ENCODE data around the gene MCU. TPM values are rescaled to one million over a fixed set of nuclear protein-coding genes. Genes with fewer than 3 reads are reported as not detected.

The MCU gene
- total and polyA plus RNA-seq, 2 of the 8 experiments (the other 6 are each of a cell fraction or from before 2014, with no cell fraction given), result 51.6 to 62.2 TPM

DNA sequence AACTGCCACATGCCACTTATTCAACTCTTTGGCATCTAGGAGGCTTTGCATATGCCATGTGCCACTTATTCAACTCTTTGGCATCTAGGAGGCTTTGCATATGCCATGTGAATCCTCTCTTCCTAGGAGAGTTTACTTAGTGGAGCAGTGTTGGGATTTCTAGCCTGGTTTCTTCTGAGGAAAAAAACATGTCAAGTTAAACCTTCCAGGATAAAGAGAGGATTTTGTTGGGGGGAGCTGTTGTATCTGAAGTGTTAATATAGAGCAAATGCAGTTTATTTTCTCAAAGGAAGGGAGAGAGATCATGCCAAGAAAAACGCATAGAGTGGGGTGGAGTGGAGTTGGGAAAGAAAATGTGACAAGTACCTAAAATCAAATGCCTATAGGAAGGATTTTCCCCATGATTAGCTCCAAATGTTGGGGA is 91.5 kb downstream of the MCU start:
- Histone ChIP-seq H4K8ac (ENCODE audit: extremely low read depth, insufficient read depth, low read length) (no peak overlapping the region), H3K18ac (ENCODE audit: extremely low read depth, low read length) (no peak overlapping the region), H3K9me3 (ENCODE audit: insufficient read depth in 2 of 2, low read depth in 1 of 2, low read length in 1 of 2) (no peaks in the 10 kb centered on the region), H2BK20ac (ENCODE audit: low read length) (no peak overlapping the region), H2AK5ac (ENCODE audit: low read depth, low read length) (no peak overlapping the region), H2BK15ac (ENCODE audit: low read length) (no peak overlapping the region), H3K4me1 (replicated peaks in 1 of 4; ENCODE audit: control insufficient read depth in 3 of 4, insufficient read depth in 4 of 4, low read length in 3 of 4) (peaks cover 3 to 32% (median 18%) of the 10 kb centered on the region in 4 experiments; a peak in 6 of 7 replicates), H2AFZ (ENCODE audit: low read length) (no peak overlapping the region), H3K36me3 (ENCODE audit: control insufficient read depth in 2 of 4, insufficient read depth in 4 of 4, low read length in 3 of 4) (no peaks in the 10 kb centered on the region), H3K14ac (ENCODE audit: insufficient read length) (no peak overlapping the region), H2BK12ac (ENCODE audit: low read depth, low read length) (no peak overlapping the region), H3K79me2 (ENCODE audit: control insufficient read depth in 1 of 2, insufficient read depth in 2 of 2, low read length in 2 of 2) (peaks cover 0 to 67% of the 10 kb centered on the region in 2 experiments; a peak in 3 of 4 replicates), H3K27ac (ENCODE audit: low read depth, low read length) (no peak overlapping the region), H4K91ac (replicated peaks; ENCODE audit: insufficient read length, low read length) (no peak overlapping the region), H3K9ac (replicated peaks in 1 of 4; ENCODE audit: extremely low read depth in 1 of 4, low read depth in 3 of 4, low read length in 3 of 4) (no peak overlapping the region), H3K4me3 (ENCODE audit: extremely low read depth in 1 of 4, insufficient read depth in 2 of 4, low read depth in 3 of 4, low read length in 4 of 4) (no peak overlapping the region), H3K56ac (replicated peaks; ENCODE audit: insufficient read length, low read depth, low read length) (no peak overlapping the region), H3K23me2 (ENCODE audit: low read depth, low read length) (no peaks in the 10 kb centered on the region), H2BK5ac (ENCODE audit: low read depth, low read length) (no peak overlapping the region), H3K23ac (ENCODE audit: insufficient read length) (no peak overlapping the region), H3K27me3 (replicated peaks in 1 of 4; ENCODE audit: control insufficient read depth in 3 of 4, extremely low read depth in 1 of 4, insufficient read depth in 3 of 4, low read length in 3 of 4) (no peaks in the 10 kb centered on the region), H4K5ac (ENCODE audit: insufficient read length, low read depth, low read length) (no peak overlapping the region), H3K79me1 (ENCODE audit: low read depth, low read length) (peaks cover 3% of the 10 kb centered on the region; the same call in 1 of the 2 replicates), H2BK120ac (replicated peaks; ENCODE audit: low read depth, low read length) (no peak overlapping the region), H4K20me1 (replicated peaks in 1 of 2; ENCODE audit: control insufficient read depth in 1 of 2, insufficient read depth in 2 of 2, low read length in 2 of 2) (no peaks in the 10 kb centered on the region), H3K4ac (replicated peaks; ENCODE audit: insufficient read length, low read depth, low read length) (no peak overlapping the region), H3K4me2 (ENCODE audit: insufficient read depth in 1 of 2, low read depth in 2 of 2, low read length in 2 of 2) (peak overlapping the region in 1 of 2 experiments; percentile 45; a peak in 2 of 4 replicates)
- no peak for DNase-seq (ENCODE audit: low read depth in 1 of 2, low spot score in 2 of 2)
- 25% methylated on average over 1 of the region's 1 CpG; no CpG with 5 or more reads in 1 of the 2 experiments for WGBS, 2 experiments (ENCODE audit: extremely low coverage in 1 of 2, insufficient coverage in 1 of 2, insufficient read length in 1 of 2, insufficient replicate concordance in 2 of 2, low coverage in 1 of 2, low lambda C conversion rate in 2 of 2, missing lambda C conversion rate in 1 of 2)
- ChIA-PET POLR2A (ENCODE audit: partially characterized antibody) (interaction anchor here (1.7 kb wide), 1 partner anchor 29 kb away, joined by 5 read pairs; no protein-coding TSS in a partner anchor), CTCF (ENCODE audit: partially characterized antibody) (interaction anchor here (1.2 kb wide), 1 partner anchor 25 kb away, joined by 3 read pairs; no protein-coding TSS in a partner anchor)
- FAIRE-seq, result no peak
- TF ChIP-seq GABPA (IDR thresholded peaks at IDR 0.05; ENCODE audit: borderline replicate concordance, insufficient read depth, low read length) (no peak), SUZ12 (IDR thresholded peaks at IDR 0.05; ENCODE audit: low read length) (no peak), CHD2 (IDR thresholded peaks at IDR 0.05; ENCODE audit: low read length) (no peak), EGR1 (IDR thresholded peaks at IDR 0.05; ENCODE audit: borderline replicate concordance, low read depth, low read length) (no peak), USF2 (IDR thresholded peaks at IDR 0.05; ENCODE audit: low read length) (no peak), SAP30 (IDR thresholded peaks at IDR 0.05; ENCODE audit: insufficient read depth, insufficient replicate concordance, low read length) (no peak), FOSL1 (IDR thresholded peaks at IDR 0.05; ENCODE audit: insufficient read depth, low read depth, low read length) (no peak), RNF2 (IDR thresholded peaks at IDR 0.05; ENCODE audit: borderline replicate concordance, low read depth, low read length, missing control alignments, poor library complexity, severe bottlenecking) (no peak), TCF12 (IDR thresholded peaks at IDR 0.05; ENCODE audit: low read depth, low read length) (no peak)
- TF ChIP-seq, protein P1, sequence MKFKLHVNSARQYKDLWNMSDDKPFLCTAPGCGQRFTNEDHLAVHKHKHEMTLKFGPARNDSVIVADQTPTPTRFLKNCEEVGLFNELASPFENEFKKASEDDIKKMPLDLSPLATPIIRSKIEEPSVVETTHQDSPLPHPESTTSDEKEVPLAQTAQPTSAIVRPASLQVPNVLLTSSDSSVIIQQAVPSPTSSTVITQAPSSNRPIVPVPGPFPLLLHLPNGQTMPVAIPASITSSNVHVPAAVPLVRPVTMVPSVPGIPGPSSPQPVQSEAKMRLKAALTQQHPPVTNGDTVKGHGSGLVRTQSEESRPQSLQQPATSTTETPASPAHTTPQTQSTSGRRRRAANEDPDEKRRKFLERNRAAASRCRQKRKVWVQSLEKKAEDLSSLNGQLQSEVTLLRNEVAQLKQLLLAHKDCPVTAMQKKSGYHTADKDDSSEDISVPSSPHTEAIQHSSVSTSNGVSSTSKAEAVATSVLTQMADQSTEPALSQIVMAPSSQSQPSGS (IDR thresholded peaks at IDR 0.05; ENCODE audit: low read length), result no peak
